Measurements from ENCODE around the gene CRABP2.

Gene CRABP2

DNA sequence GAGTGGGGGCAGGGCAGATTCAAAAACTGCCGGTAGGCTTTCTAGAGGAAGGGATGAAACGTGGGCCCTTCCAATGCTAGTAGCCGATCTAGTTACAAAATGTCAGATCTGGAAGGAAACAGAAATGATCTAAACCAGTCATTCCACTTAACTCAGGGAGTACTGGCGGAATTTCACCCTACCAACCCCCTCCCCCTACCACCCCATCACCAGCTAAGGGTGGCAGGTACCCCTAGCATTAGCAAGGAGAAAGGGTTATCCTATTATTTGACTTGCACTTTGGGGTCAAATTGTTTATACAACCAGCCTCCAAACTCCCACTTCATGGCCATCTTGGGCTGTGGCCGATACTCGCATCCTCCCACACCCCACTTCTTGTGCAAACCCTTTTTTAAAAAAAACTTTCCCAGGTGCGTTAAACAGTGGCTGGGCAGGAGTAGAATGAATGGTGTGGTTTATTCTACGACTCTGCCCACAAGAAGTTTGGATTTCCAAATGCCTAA lies 36.1 kb upstream of the CRABP2 start:
- no peak for DNase-seq (ENCODE audit: low read depth)

GRCh38 chr1:156740741-156741480 lies 35.5 kb upstream of the CRABP2 start, which contains the start of gene MRPL24:
Gene MRPL24 (minus strand): TSS chr1:156741088. CDS start chr1:156738704, 2,384 bp downstream.
- DNase-seq (ENCODE audit: low read depth) = peak; percentile 98

- DNase-seq (ENCODE audit: low read depth) = no peak
Observed at GRCh38 chr1:156740237-156740740, 34.9 kb upstream of the CRABP2 start.

- no peak for DNase-seq (ENCODE audit: low read depth)
Observed at GRCh38 chr1:156738916-156739315, 33.5 kb upstream of the CRABP2 start.

DNA sequence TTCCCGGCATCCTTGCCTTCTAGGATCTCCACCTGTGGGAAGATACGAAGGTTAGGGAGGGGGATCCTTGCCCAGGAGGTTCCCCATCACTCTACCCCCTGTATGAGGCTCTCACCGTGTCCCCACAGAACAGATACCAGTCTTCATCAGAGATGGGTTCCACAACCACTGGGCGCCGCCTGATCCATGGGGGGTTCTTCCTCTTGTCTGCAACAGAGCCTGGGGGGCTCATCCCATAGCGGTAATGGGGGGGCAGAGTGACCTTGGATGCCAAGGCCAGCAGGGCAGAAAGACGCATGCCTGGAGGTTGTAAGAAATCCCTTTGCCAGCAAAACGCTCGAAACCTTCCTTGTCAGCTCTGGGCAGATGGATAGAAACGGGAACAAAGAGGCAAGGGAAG lies 33.0 kb upstream of the CRABP2 start:
- no peak for DNase-seq (ENCODE audit: low read depth)

DNA sequence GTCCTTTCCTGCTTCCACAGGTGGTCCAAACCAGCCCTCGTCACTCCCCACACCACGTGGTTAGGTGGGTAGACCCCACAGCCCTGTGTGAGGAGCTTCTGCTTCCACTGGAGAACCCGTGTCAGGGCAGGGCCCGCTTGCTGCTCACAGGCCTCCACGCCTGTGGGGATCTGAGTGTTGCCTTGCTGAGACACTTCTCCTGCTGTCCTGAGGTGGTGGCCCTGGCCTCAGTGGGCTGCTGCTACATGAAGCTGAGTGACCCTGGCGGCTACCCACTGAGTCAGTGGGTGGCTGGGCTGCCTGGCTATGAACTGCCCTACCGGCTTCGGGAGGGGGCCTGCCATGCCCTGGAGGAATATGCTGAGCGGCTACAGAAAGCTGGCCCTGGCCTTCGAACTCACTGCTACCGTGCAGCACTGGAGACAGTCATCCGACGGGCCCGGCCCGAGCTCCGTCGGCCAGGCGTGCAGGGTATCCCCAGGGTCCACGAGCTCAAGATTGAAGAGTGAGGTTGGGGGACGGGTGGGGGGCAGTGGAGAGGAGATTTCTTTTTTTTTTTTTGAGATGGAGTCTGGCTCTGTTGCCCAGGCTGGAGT lies 28.7 kb upstream of the CRABP2 start:
- DNase-seq (ENCODE audit: low read depth) = no peak

GRCh38 chr1:156728599-156729462 lies 23.4 kb upstream of the CRABP2 start, which contains the start of gene ISG20L2:
Gene ISG20L2 (minus strand): TSS chr1:156728766. CDS start chr1:156727652, 1,114 bp downstream.
- peak; percentile 98 for DNase-seq (ENCODE audit: low read depth)

DNA sequence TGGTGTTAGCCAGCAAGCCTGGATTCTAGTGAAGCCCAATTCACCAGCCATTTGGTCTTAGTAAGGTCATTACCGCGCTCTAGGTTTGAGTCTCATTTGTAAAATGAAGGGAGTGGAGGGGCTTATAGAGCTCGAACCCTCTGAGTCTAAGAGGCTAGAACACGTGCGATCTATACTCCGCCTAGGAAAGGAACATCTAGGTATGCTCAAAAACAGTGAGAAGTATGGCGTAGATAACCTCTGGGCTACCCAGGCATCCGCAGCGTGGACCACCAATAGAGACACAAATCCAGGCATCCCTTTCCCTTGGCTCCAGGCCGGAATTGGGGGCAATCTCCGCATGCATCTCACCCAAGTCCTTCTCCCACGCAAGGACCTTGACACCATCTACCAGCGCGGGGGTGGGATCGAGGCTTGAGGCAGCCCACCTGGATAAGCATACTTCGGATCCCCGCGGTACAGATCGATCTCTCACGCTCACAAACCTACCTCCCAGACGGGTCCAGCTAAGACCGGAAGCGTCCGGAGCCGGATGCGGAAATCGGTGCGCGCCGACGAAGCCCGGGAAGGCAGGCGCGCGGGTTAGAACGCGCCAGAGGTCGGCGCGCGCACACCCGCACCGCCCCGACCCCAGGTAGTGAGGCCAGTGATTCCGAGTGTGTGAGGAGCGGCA lies 22.7 kb upstream of the CRABP2 start, which contains the start of gene METTL25B:
METTL25B (plus strand) TSS at position 544 of the 673 bp plus-strand sequence. CDS start 636 bp downstream, outside the sequence.
- DNase-seq (ENCODE audit: low read depth) = no peak

DNA sequence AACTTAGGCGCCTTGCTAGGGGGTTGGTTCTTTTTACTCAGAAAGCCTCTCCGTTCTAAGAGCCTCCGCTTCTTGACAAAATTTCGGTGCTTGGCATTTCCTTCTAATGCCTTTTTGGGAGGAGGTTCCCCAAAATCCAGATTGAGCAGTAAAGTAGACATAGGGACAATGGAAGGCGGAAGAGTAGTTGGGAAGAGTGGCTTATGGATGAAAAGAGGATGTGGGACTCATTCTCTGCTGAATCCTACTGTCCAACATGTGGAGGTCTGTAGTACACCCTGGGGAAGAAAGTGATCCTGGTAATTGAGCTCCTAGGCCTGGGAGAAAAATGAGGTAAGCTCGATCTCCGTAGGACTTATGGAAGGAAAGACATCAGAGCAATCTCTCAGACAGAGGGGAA lies 22.1 kb upstream of the CRABP2 start:
- DNase-seq (ENCODE audit: low read depth) = no peak

DNA sequence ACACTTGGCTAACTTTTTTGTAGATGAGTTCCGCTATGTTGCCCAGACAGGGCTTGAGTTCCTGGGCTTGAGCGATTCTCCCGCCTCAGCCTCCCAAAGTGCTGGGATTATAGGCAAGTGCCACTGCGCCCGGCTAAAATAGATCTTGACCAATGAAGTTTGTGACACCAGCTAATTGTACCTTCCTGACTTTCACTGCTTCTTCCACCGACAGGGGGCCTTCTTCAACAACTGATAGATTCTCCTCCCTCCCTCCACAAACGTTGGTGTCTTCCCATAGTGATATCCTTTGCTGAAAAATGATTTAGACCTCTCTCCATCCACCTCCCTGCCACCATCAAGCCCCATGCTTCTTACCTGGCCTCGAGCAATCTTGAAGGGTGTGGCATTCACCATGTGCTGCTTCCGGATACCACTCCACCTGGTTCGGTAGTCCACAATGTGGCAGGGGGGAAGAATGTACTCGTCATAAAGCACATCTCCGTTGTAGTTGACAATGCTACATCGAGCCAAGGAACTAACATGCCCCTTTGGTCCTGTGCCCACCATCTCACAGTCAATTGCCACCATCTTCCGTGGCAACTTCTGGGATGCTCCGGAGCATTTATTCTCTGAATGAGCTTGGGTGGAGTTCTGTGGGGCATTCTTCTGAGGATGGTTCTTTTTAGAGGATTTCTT lies 21.3 kb upstream of the CRABP2 start:
- DNase-seq (ENCODE audit: low read depth) = no peak

GRCh38 chr1:156725683-156726280 lies 20.4 kb upstream of the CRABP2 start:
- DNase-seq (ENCODE audit: low read depth) = peak; percentile 85

DNA sequence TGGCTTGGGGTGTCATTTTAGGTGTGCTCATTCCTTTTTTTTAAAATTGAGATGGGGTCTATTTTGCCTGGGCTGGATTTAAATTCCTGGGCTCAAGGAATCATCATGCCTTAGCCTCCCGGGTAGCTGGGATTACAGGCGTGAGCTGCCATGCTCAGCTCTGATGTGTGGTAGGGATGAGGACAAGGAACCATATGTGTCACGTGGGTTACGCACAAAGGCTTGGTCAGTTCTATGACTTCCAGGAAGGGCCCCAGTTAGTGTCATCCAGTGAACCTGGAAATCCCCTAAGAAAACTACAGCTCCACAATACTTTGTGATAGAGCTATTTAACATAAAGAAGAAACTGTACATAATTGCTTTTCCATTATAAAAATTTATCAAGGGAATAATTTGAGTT lies 16.2 kb upstream of the CRABP2 start:
- no peak for DNase-seq (ENCODE audit: low read depth)

DNA sequence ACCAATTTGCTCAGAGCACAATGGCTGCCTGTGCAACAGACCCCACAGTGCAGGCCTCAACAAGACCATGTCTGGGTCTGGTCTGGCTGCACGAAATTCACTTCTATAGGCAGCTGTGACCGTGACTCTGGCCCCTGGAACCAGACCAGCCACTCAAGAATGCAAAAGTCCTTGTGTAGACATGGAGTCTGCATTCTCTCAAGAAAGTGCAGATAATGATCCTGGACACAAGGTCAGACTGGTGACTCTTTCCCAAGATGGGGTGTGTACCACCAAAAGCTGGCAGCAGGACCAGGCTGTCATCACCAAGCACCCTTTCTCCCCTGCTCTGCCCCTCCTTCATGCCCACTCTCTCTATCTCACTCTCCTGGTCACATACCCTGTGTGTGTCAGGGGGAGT lies 15.7 kb upstream of the CRABP2 start:
- no peak for DNase-seq (ENCODE audit: low read depth)

DNA sequence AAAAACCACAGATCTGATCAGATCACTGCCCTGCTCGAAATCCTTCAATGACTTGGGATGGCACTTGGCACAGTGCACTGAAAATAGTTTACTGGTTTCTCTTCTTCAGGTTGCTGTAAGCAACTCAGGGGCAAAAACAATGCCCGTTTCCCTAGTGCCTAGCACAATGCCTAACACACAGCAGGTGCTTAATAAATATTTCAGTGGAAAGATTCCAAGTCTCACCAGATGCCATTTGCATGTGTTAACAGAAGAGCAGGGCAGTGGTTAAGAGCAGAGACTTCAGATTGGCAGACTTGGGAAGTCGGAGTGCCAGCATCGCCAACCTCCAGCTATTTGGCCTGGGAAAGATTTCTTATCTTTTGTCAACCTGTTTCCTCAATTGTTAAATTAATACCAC lies 12.0 kb upstream of the CRABP2 start:
- no peak for DNase-seq (ENCODE audit: low read depth)

GRCh38 chr1:156714830-156715229 lies 9.4 kb upstream of the CRABP2 start:
- no peak for DNase-seq (ENCODE audit: low read depth)

GRCh38 chr1:156712626-156713025 lies 7.2 kb upstream of the CRABP2 start:
- DNase-seq (ENCODE audit: low read depth) = no peak

- no peak for DNase-seq (ENCODE audit: low read depth)
Observed at GRCh38 chr1:156711011-156711817, 5.8 kb upstream of the CRABP2 start.

DNA sequence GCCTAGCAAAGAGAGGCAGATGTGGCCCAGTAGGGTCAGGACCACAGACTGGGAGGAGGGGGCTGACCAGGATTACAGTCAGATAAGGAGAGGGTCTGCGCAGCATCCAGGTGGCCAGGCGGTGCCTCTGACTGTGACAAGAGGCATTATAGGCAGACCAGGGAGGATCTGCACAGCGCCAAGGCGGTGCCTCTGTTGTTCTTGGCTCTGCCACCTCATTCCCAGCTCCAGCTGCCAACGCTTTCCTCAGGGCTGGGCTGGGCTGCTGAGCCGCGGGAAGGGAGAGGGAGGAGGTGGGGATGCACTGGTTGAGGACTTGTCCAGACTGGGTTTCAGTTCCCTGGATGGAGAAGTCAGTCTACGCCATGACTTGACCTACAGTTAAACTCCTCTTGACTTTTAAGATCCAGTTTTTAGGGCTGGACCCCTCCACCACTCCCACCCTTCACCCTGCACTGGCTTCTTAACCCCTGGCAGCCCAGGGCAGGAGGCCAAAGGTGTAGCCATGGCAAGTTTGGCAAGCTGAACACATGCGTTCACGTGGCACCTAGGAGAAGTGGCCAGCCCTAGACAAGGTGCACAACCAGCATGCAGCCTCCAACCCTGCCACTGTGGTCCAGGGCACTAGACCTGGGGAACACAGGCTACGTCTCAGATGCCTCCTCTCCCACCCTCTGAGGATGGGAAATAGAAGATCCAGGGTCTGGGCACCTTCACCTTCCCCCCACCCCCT lies 4.5 kb upstream of the CRABP2 start:
- DNase-seq (ENCODE audit: low read depth) = no peak

DNA sequence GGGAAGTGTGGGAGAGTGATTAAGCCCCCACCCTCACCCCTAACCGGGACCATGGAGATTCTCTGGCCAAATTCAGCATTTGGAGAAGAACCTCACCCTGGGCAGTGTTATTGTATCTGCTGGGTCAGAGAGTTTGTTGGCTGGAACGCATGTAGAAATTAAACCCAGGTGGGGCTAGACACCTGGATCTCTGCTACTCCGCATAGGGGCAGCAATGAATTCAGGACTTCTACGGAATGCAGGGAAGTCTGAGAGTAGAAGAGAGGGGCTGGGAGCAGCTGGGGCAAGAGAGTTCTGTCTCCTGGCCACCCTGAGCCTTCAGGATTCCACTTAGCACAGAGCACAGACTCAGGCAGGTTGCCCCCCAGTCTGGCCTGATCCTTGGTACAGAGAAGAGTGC lies 3.6 kb upstream of the CRABP2 start:
- no peak for DNase-seq (ENCODE audit: low read depth)
